HUDEP-2 (cell line): ENCODE data around the gene TENT4A.
"Not testable (repeated sequence)": the region's sequence is repeated elsewhere in the genome, so short reads cannot be mapped to it uniquely, and the experiment has no call there.

Source experiments
- DNase-seq, 76 experiments: peaks; one replicate each; lab custom pipeline; 2025; ENCODE audit not compliant: unreplicated experiment in 76 of 76; lab: John Stamatoyannopoulos, UW

TENT4A gene

GRCh38 chr5:6766604-6767093, 53.4 kb downstream of the TENT4A start:
- peak in 66 of 76 experiments; percentile 2 to 74 (median 52) for DNase-seq

GRCh38 chr5:6767481-6768063, 54.3 kb downstream of the TENT4A start:
- no peak for DNase-seq

- no peak for DNase-seq
Observed at GRCh38 chr5:6768590-6769230, 55.5 kb downstream of the TENT4A start.

- no peak for DNase-seq
Observed at GRCh38 chr5:6770826-6771607, 57.8 kb downstream of the TENT4A start.

GRCh38 chr5:6772886-6773285, 59.7 kb downstream of the TENT4A start:
- no peak for DNase-seq

GRCh38 chr5:6773342-6774035, 60.3 kb downstream of the TENT4A start:
- no peak for DNase-seq

GRCh38 chr5:6774207-6774606, 61.0 kb downstream of the TENT4A start:
- DNase-seq = not testable (repeated sequence)

- no peak for DNase-seq
Observed at GRCh38 chr5:6774721-6775204, 61.5 kb downstream of the TENT4A start.

- no peak for DNase-seq
Observed at GRCh38 chr5:6775571-6775970, 62.3 kb downstream of the TENT4A start.

GRCh38 chr5:6780802-6781391, 67.7 kb downstream of the TENT4A start:
- DNase-seq = peak in 26 of 76 experiments; percentile 2 to 50 (median 14)

- DNase-seq = no peak
Observed at GRCh38 chr5:6781716-6782115, 68.5 kb downstream of the TENT4A start.

- DNase-seq = no peak
Observed at GRCh38 chr5:6783787-6784186, 70.6 kb downstream of the TENT4A start.

GRCh38 chr5:6784481-6784880, 71.2 kb downstream of the TENT4A start:
- no peak for DNase-seq

GRCh38 chr5:6785161-6785860, 72.1 kb downstream of the TENT4A start:
- no peak for DNase-seq

- no peak for DNase-seq
Observed at GRCh38 chr5:6785861-6786180, 72.6 kb downstream of the TENT4A start.

- no peak for DNase-seq
Observed at GRCh38 chr5:6786786-6787495, 73.7 kb downstream of the TENT4A start.

GRCh38 chr5:6787941-6788340, 74.7 kb downstream of the TENT4A start:
- no peak for DNase-seq

GRCh38 chr5:6788439-6788838, 75.2 kb downstream of the TENT4A start:
- DNase-seq = no peak

- peak in 1 of 76 experiments; percentile 3 for DNase-seq
Observed at GRCh38 chr5:6788956-6789649, 75.9 kb downstream of the TENT4A start.
